ENCODE data around the gene RGS10.

- TF ChIP-seq, protein P1, sequence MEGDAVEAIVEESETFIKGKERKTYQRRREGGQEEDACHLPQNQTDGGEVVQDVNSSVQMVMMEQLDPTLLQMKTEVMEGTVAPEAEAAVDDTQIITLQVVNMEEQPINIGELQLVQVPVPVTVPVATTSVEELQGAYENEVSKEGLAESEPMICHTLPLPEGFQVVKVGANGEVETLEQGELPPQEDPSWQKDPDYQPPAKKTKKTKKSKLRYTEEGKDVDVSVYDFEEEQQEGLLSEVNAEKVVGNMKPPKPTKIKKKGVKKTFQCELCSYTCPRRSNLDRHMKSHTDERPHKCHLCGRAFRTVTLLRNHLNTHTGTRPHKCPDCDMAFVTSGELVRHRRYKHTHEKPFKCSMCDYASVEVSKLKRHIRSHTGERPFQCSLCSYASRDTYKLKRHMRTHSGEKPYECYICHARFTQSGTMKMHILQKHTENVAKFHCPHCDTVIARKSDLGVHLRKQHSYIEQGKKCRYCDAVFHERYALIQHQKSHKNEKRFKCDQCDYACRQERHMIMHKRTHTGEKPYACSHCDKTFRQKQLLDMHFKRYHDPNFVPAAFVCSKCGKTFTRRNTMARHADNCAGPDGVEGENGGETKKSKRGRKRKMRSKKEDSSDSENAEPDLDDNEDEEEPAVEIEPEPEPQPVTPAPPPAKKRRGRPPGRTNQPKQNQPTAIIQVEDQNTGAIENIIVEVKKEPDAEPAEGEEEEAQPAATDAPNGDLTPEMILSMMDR (IDR thresholded peaks at IDR 0.05; ENCODE audit: control extremely low read depth in 1 of 3, insufficient read depth in 1 of 3, low read depth in 1 of 3, low read length in 3 of 3): no peak
- no peak for TF ChIP-seq JUND (IDR thresholded peaks at IDR 0.05; ENCODE audit: low read length)
- TF ChIP-seq POLR2AphosphoS5 (IDR thresholded peaks at IDR 0.05; ENCODE audit: low read depth, low read length): no peak
Observed at GRCh38 chr10:119567978-119568377, 25.5 kb upstream of the RGS10 start.

All from H1 (cell line).